ENCODE measurements around the gene SRSF8. TPM values are rescaled to one million over a fixed set of nuclear protein-coding genes. Genes with fewer than 3 reads are reported as not detected.

Gene SRSF8
- polyA plus RNA-seq, 1 of the 3 experiments (the other 2 are of a cell fraction), result 25.4 TPM

- TF ChIP-seq, protein P1, sequence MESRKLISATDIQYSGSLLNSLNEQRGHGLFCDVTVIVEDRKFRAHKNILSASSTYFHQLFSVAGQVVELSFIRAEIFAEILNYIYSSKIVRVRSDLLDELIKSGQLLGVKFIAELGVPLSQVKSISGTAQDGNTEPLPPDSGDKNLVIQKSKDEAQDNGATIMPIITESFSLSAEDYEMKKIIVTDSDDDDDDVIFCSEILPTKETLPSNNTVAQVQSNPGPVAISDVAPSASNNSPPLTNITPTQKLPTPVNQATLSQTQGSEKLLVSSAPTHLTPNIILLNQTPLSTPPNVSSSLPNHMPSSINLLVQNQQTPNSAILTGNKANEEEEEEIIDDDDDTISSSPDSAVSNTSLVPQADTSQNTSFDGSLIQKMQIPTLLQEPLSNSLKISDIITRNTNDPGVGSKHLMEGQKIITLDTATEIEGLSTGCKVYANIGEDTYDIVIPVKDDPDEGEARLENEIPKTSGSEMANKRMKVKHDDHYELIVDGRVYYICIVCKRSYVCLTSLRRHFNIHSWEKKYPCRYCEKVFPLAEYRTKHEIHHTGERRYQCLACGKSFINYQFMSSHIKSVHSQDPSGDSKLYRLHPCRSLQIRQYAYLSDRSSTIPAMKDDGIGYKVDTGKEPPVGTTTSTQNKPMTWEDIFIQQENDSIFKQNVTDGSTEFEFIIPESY (IDR thresholded peaks at IDR 0.05; ENCODE audit: borderline replicate concordance, low read depth), result no peak
- TF ChIP-seq IRF3 (IDR thresholded peaks at IDR 0.05; ENCODE audit: low read depth, low read length) (no peak), USF2 (IDR thresholded peaks at IDR 0.05; ENCODE audit: borderline replicate concordance, low read depth, low read length) (no peak), EP300 (IDR thresholded peaks at IDR 0.05; ENCODE audit: borderline replicate concordance in 1 of 2, low read depth in 1 of 2, low read length in 1 of 2) (no peak), SIN3A (IDR thresholded peaks at IDR 0.05; ENCODE audit: borderline replicate concordance, low read depth, low read length) (no peak), POLR2AphosphoS5 (IDR thresholded peaks at IDR 0.05; ENCODE audit: low read depth, low read length) (no peak)
Observed at GRCh38 chr11:95101935-95102334, 35.2 kb downstream of the SRSF8 start (continued).

DNA sequence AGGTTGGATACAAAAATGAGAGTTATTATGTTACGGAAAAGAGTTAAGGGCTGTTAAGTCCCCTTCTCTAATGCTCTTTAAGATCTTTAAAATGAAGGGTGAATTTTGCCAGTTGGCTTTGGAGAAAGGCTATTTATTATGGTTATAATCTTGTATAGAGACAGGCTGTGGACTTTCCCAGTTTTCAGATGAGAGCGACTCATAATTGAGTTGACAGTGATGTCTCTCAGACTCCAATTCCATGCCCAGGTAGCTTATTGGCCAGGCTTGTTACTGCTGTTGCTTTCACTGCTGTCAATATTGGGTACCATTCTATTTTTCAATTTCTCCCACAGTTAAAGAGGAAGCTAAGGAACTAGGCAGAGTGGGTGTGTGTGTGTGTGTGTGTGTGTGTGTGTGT is 36.0 kb downstream of the SRSF8 start:
- Histone ChIP-seq H3K9ac (no peak overlapping the region), H3F3A (replicated peaks; ENCODE audit: insufficient read depth) (no peaks in the 10 kb centered on the region), H3K4me2 (no peak overlapping the region), H4K20me1 (ENCODE audit: insufficient read depth) (no peaks in the 10 kb centered on the region), H3K9me3 (no peaks in the 10 kb centered on the region), H3K27ac (ENCODE audit: low read depth in 2 of 2, low read length in 1 of 2) (no peak overlapping the region), H3K9me2 (no peaks in the 10 kb centered on the region), H3K4me1 (ENCODE audit: control insufficient read depth in 1 of 2, insufficient read depth in 2 of 2, low read depth in 1 of 2, low read length in 1 of 2) (peaks cover 0 to 10% of the 10 kb centered on the region in 2 experiments; a peak in 2 of 4 replicates), H2AFZ (ENCODE audit: low read depth) (no peak overlapping the region), H3K36me3 (replicated peaks in 1 of 2; ENCODE audit: control insufficient read depth in 1 of 2, insufficient read depth in 2 of 2, low read length in 1 of 2) (no peaks in the 10 kb centered on the region), H3K4me3 (ENCODE audit: low read depth in 2 of 2, low read length in 1 of 2) (no peak overlapping the region), H3K27me3 (ENCODE audit: insufficient read depth) (no peaks in the 10 kb centered on the region), H3K79me2 (ENCODE audit: insufficient read depth) (no peaks in the 10 kb centered on the region; the same call in 1 of the 2 replicates)
- ChIA-PET POLR2A (interaction anchor here (1.2 kb wide), 1 partner anchor 12 kb away, joined by 4 read pairs; no protein-coding TSS in a partner anchor), CTCF (interaction anchor here (0.7 to 4.7 kb wide), 7 partner anchors 11 to 686 kb away, joined by 3 to 24 read pairs (median 3); partner anchors contain the start of gene SRSF8)
- TF ChIP-seq, protein P1 (IDR thresholded peaks at IDR 0.05; ENCODE audit: borderline replicate concordance, low read depth), result no peak
- TF ChIP-seq FOSL2 (IDR thresholded peaks at IDR 0.05; ENCODE audit: borderline replicate concordance, low read depth), result no peak
- no peak for TF ChIP-seq GATA2 (CRISPR knock-in tag; IDR thresholded peaks at IDR 0.05)
- peak; percentile 69 for TF ChIP-seq TCF12 (IDR thresholded peaks at IDR 0.05)
- 0 out of 2 replicates have a peak, but pooled peaks have one; percentile 15 for TF ChIP-seq JUND (IDR thresholded peaks at IDR 0.05)
- no peak for TF ChIP-seq USF2 (IDR thresholded peaks at IDR 0.05; ENCODE audit: borderline replicate concordance, low read depth, low read length)
- peak; percentile 79 for TF ChIP-seq PBX3 (IDR thresholded peaks at IDR 0.05)
- TF ChIP-seq FOXM1 (IDR thresholded peaks at IDR 0.05; ENCODE audit: low read depth), result no peak
- TF ChIP-seq YY1 (IDR thresholded peaks at IDR 0.05; ENCODE audit: low read depth), result no peak
- 94% methylated on average over 2 of the region's 2 CpGs for WGBS (ENCODE audit: low lambda C conversion rate)
- DNase-seq, result no peak

Data from SK-N-SH (cell line).